ENCODE data around the gene TREH. TPM values are rescaled to one million over a fixed set of nuclear protein-coding genes. Genes with fewer than 3 reads are reported as not detected.

The TREH gene
- total and polyA plus RNA-seq, 2 experiments from 2014 or later: 0.42 TPM; not detected in 1

- DNase-seq (ENCODE audit: low read depth in 1 of 2, low spot score in 1 of 2): no peak
- H3K4me1 ChIP-seq (ENCODE audit: low read depth): no peaks in the 10 kb centered on the region
- H3K4me3 ChIP-seq: no peak overlapping the region
- H3K27me3 ChIP-seq: no peaks in the 10 kb centered on the region
- no peaks in the 10 kb centered on the region for H3K9me3 ChIP-seq (ENCODE audit: low read depth)
- TF ChIP-seq CTCF (IDR thresholded peaks at IDR 0.05; ENCODE audit: low read depth, low read length): no peak
- H3K36me3 ChIP-seq: peaks cover 37% of the 10 kb centered on the region
- H3K27ac ChIP-seq: no peak overlapping the region
Measured at GRCh38 chr11:118649941-118650340, 29.5 kb downstream of the TREH start.

- H3K4me1 ChIP-seq (ENCODE audit: low read depth): no peaks in the 10 kb centered on the region
- peaks cover 32% of the 10 kb centered on the region for H3K36me3 ChIP-seq
Measured at GRCh38 chr11:118648291-118648690, 31.2 kb downstream of the TREH start.

GRCh38 chr11:118646393-118646792 is 33.1 kb downstream of the TREH start:
- no peaks in the 10 kb centered on the region for H3K9me3 ChIP-seq (ENCODE audit: low read depth)
- H3K36me3 ChIP-seq: peaks cover 36% of the 10 kb centered on the region
- no peak overlapping the region for H3K27ac ChIP-seq
- H3K27me3 ChIP-seq: no peaks in the 10 kb centered on the region
- H3K4me1 ChIP-seq (ENCODE audit: low read depth): no peaks in the 10 kb centered on the region
- DNase-seq (ENCODE audit: low read depth in 1 of 2, low spot score in 1 of 2): peak in 1 of 2 donors; percentile 25
- no peak for TF ChIP-seq CTCF (IDR thresholded peaks at IDR 0.05; ENCODE audit: low read depth, low read length)
- no peak overlapping the region for H3K4me3 ChIP-seq

More at GRCh38 chr11:118648291-118648690, 31.2 kb downstream of the TREH start:
- Histone ChIP-seq H3K27ac (no peak overlapping the region), H3K27me3 (no peaks in the 10 kb centered on the region), H3K4me3 (no peak overlapping the region), H3K9me3 (ENCODE audit: low read depth) (no peaks in the 10 kb centered on the region)
- no peak for TF ChIP-seq CTCF (IDR thresholded peaks at IDR 0.05; ENCODE audit: low read depth, low read length)
- no peak for DNase-seq (ENCODE audit: low read depth in 1 of 2, low spot score in 1 of 2)

GRCh38 chr11:118645066-118645715 is 34.3 kb downstream of the TREH start:
- Histone ChIP-seq H3K4me3 (no peak overlapping the region), H3K27ac (no peak overlapping the region), H3K9me3 (ENCODE audit: low read depth) (no peaks in the 10 kb centered on the region), H3K27me3 (no peaks in the 10 kb centered on the region), H3K4me1 (ENCODE audit: low read depth) (no peaks in the 10 kb centered on the region), H3K36me3 (peaks cover 27% of the 10 kb centered on the region)
- TF ChIP-seq CTCF (IDR thresholded peaks at IDR 0.05; ENCODE audit: low read depth, low read length): no peak
- DNase-seq (ENCODE audit: low read depth in 1 of 2, low spot score in 1 of 2): no peak

GRCh38 chr11:118644496-118644895 is 35.0 kb downstream of the TREH start:
- Histone ChIP-seq H3K27me3 (no peaks in the 10 kb centered on the region), H3K4me3 (no peak overlapping the region), H3K27ac (no peak overlapping the region), H3K9me3 (ENCODE audit: low read depth) (no peaks in the 10 kb centered on the region), H3K4me1 (ENCODE audit: low read depth) (no peaks in the 10 kb centered on the region), H3K36me3 (peaks cover 21% of the 10 kb centered on the region)
- TF ChIP-seq CTCF (IDR thresholded peaks at IDR 0.05; ENCODE audit: low read depth, low read length): no peak
- DNase-seq (ENCODE audit: low read depth in 1 of 2, low spot score in 1 of 2): no peak

Data from cardiac muscle cell (in vitro differentiated cells and primary cell).